KMS-11 (cell line): ENCODE data around the gene RDH14.

Source experiments
- H2AFZ ChIP-seq: fragments of 200-600 bp; sonication (generic); 2 replicates; pipeline ENCODE4 v1.6.1; 2016; ENCODE audit warnings: antibody characterized with exemption, mixed run types, low read depth
- H3K27ac ChIP-seq: fragments of 200-600 bp; sonication (generic); 2 replicates; pipeline ENCODE4 v1.6.1; 2016; ENCODE audit warnings: mild to moderate bottlenecking, mixed run types
- H3K27me3 ChIP-seq: fragments of 200-600 bp; sonication (generic); 2 replicates; pipeline ENCODE4 v1.6.1; 2017; ENCODE audit warnings: mild to moderate bottlenecking, low read depth, mixed run types, moderate library complexity; ENCODE audit not compliant: insufficient read depth
- H3K36me3 ChIP-seq: fragments of 200-600 bp; sonication (generic); 2 replicates; pipeline ENCODE4 v1.6.1; 2017; ENCODE audit warnings: mild to moderate bottlenecking, mixed run types; ENCODE audit not compliant: insufficient read depth
- H3K4me1 ChIP-seq: fragments of 200-600 bp; sonication (generic); 2 replicates; pipeline ENCODE4 v1.6.1; 2016; ENCODE audit warnings: mild to moderate bottlenecking, low read depth, mixed run types; ENCODE audit not compliant: poor library complexity, severe bottlenecking
- H3K4me2 ChIP-seq: fragments of 200-600 bp; sonication (generic); 2 replicates; pipeline ENCODE4 v1.7.0; 2016; ENCODE audit warnings: mild to moderate bottlenecking, mixed run types
- H3K4me3 ChIP-seq: fragments of 200-600 bp; sonication (generic); IDR thresholded peaks from 2 replicates; pipeline ENCODE4 v1.6.1; 2017; ENCODE audit warnings: low read depth, low read length, mixed read lengths; ENCODE audit not compliant: insufficient read depth
- H3K79me2 ChIP-seq: fragments of 200-600 bp; sonication (generic); 2 replicates; pipeline ENCODE4 v1.6.1; 2016; ENCODE audit warnings: low read depth, mixed run types; ENCODE audit not compliant: insufficient read depth
- H3K9ac ChIP-seq: fragments of 200-600 bp; sonication (generic); 2 replicates; pipeline ENCODE4 v1.6.1; 2016; ENCODE audit warnings: mild to moderate bottlenecking, mixed run types
- H4K20me1 ChIP-seq: fragments of 200-600 bp; sonication (generic); 2 replicates; pipeline ENCODE4 v1.6.1; 2016; ENCODE audit warnings: mild to moderate bottlenecking, mixed run types; ENCODE audit not compliant: insufficient read depth
- CTCF ChIP-seq: fragments of 200-600 bp; sonication (generic); conservative IDR thresholded peaks from 2 replicates; pipeline ENCODE4 v1.6.1; 2017; ENCODE audit warnings: low read depth, mild to moderate bottlenecking, antibody characterized with exemption, low read length, moderate library complexity, mixed read lengths

The RDH14 gene

DNA sequence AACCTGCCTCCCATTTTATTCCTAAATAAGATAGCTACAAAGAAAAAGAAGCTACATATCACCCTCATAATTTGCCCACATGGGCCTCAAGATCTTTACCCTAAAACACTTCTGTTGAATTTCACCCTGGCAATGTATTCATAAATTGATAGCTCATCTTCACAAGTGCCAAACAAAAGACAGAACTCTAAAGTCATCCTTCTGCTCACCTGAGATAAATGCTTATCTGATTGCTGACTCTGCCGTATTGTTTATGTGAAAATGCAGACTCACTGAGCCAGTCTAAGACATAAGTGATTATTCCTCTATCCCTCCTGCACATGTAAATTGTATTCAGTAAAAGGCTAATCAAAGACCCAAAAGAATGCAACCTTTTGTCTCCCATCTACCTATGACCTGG, 2.0 kb downstream of the RDH14 start:
- peaks cover 6% of the 10 kb centered on the region; the same call in 1 of the 2 replicates for H3K79me2 ChIP-seq
- peaks cover 18% of the 10 kb centered on the region for H3K4me1 ChIP-seq
- H2AFZ ChIP-seq: no peak overlapping the region
- H4K20me1 ChIP-seq: no peaks in the 10 kb centered on the region
- no peak for TF ChIP-seq CTCF
- H3K27ac ChIP-seq: no peak overlapping the region
- no peak overlapping the region for H3K4me3 ChIP-seq
- H3K27me3 ChIP-seq: no peaks in the 10 kb centered on the region
- no peaks in the 10 kb centered on the region for H3K36me3 ChIP-seq
- no peak overlapping the region for H3K9ac ChIP-seq
- H3K4me2 ChIP-seq: no peak overlapping the region; the same call in 1 of the 2 replicates

GRCh38 chr2:18557121-18557520, 3.3 kb downstream of the RDH14 start:
- H3K4me2 ChIP-seq: no peak overlapping the region
- no peaks in the 10 kb centered on the region for H3K27me3 ChIP-seq
- no peak overlapping the region for H3K9ac ChIP-seq
- no peak overlapping the region for H3K4me3 ChIP-seq
- no peak overlapping the region for H2AFZ ChIP-seq
- peaks cover 6% of the 10 kb centered on the region; the same call in 1 of the 2 replicates for H3K79me2 ChIP-seq
- TF ChIP-seq CTCF: no peak
- H4K20me1 ChIP-seq: no peaks in the 10 kb centered on the region
- H3K27ac ChIP-seq: no peak overlapping the region
- H3K4me1 ChIP-seq: peaks cover 18% of the 10 kb centered on the region
- no peaks in the 10 kb centered on the region for H3K36me3 ChIP-seq

DNA sequence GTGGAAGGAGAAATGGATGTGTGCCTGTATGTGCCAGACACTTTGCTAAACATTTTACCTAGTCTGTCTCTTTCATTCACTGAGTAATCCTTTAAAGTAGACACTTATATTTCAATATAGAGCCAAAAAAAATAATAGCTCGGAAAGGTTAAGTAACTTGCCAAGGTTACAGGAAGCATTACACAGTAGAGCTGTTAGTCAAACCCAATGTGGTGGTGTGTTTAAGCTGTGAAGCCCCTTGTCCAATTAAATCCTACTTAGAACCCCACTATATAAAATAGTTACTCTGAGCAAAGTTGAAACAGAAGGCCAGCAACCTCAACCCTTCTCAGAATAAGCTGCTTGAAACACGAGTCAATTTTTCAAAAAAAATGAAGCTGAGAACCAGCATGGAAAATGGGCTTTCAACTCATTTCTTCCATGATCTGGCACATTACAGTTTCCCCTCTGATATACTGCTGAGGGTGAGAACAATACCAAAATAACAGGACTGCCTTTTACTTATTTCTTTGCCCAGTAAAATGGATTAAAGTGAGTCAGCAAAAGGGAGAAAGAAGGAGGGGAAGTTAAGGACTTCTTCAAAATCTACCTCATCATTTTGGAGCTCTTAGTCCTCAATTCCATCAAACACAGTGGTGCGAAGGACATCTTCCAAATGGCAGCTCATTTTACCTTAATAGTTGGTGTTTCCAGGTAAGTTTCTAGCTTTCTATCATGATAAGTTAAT, 7.9 kb downstream of the RDH14 start:
- H3K9ac ChIP-seq: no peak overlapping the region
- no peak overlapping the region for H2AFZ ChIP-seq
- no peak overlapping the region for H3K27ac ChIP-seq
- no peaks in the 10 kb centered on the region for H3K4me1 ChIP-seq
- H3K27me3 ChIP-seq: no peaks in the 10 kb centered on the region
- no peaks in the 10 kb centered on the region for H3K79me2 ChIP-seq
- no peak for TF ChIP-seq CTCF
- no peak overlapping the region for H3K4me3 ChIP-seq
- no peaks in the 10 kb centered on the region for H4K20me1 ChIP-seq
- H3K36me3 ChIP-seq: no peaks in the 10 kb centered on the region
- H3K4me2 ChIP-seq: no peak overlapping the region

GRCh38 chr2:18551623-18552022, 8.8 kb downstream of the RDH14 start:
- Histone ChIP-seq H3K27ac (no peak overlapping the region), H3K36me3 (no peaks in the 10 kb centered on the region), H3K4me3 (no peak overlapping the region), H3K27me3 (no peaks in the 10 kb centered on the region), H3K4me1 (no peaks in the 10 kb centered on the region), H3K9ac (no peak overlapping the region), H3K79me2 (no peaks in the 10 kb centered on the region), H3K4me2 (no peak overlapping the region), H4K20me1 (no peaks in the 10 kb centered on the region), H2AFZ (no peak overlapping the region)
- TF ChIP-seq CTCF: no peak
